Psoas muscle (tissue), 8 donors: ENCODE measurements around the gene CPTP. TPM values are rescaled to one million over a fixed set of nuclear protein-coding genes. Genes with fewer than 3 reads are reported as not detected.
"Not testable (repeated sequence)": the region's sequence is repeated elsewhere in the genome, so short reads cannot be mapped to it uniquely, and the experiment has no call there.

Experiments
- ATAC-seq, 4 donors: fragments of 200-7000 bp; cut with Tn5 transposase; one replicate each; pipeline ENCODE4 v1.9.1; 2020; ENCODE audit warnings: moderate library complexity in 3 of 4, mild to moderate bottlenecking in 2 of 4
- DNase-seq, 2 donors: peaks; one replicate each; pipeline ENCODE4 v3.0.0-alpha.2; 2020
- H3K27ac ChIP-seq: fragments of 200-600 bp; one replicate; pipeline ENCODE4 v1.8.0; 2022
- H3K27me3 ChIP-seq, 3 donors: fragments of 200-600 bp in 1 of 3; one replicate each; pipeline versions ENCODE4 v1.6.1 to v1.8.0; 2013 to 2022; ENCODE audit warnings: low read length in 2 of 3, mild to moderate bottlenecking in 2 of 3, moderate library complexity in 1 of 3; ENCODE audit not compliant: insufficient read depth in 3 of 3
- H3K36me3 ChIP-seq, 2 donors: fragments of 200-600 bp in 1 of 2; one replicate each; pipeline versions ENCODE4 v1.6.1 to v1.8.0; 2013 to 2022; ENCODE audit warnings: low read depth in 1 of 2, mild to moderate bottlenecking in 1 of 2, moderate library complexity in 1 of 2; ENCODE audit not compliant: insufficient read depth in 1 of 2
- H3K4me1 ChIP-seq: fragments of 200-600 bp; one replicate; pipeline ENCODE4 v1.8.0; 2022
- H3K4me3 ChIP-seq: fragments of 200-600 bp; one replicate; pipeline ENCODE4 v1.8.0; 2022; ENCODE audit warnings: mild to moderate bottlenecking
- H3K9me3 ChIP-seq: fragments of 200-600 bp; one replicate; pipeline ENCODE4 v1.8.0; 2022
- CTCF ChIP-seq: fragments of 200-600 bp; IDR thresholded peaks from one replicate; pipeline ENCODE4 v1.8.0; 2022; ENCODE audit warnings: antibody characterized with exemption
- WGBS, 3 donors: extraction: QIAGEN DNeasy Blood & Tissue Kit; methylation state at CpG; one replicate each; pipeline versions ENCODE4 v1.1.6 to v1.1.7; 2013; 5-methylcytosine and 5-hydroxymethylcytosine counted together
- intact Hi-C, 2 donors: fragments of 100-400 bp; cut with DNase I; formaldehyde crosslinking; loops; one replicate each; pipeline versions ENCODE4 v1.11.0 to v1.14.2; 2022
- polyA plus RNA-seq, 3 donors: library from polyadenylated mRNA; stranded (reverse); fragments of 200-250 nt; gene quantifications; one replicate each; pipeline ENCODE4 v1.2.3, GENCODE V29; 2013
- total RNA-seq, 4 donors: library from RNA; stranded (reverse); fragmentation: NEBNext Ultra II Directional in 2 of 4; extraction: Animal tissue kit (Norgen Biotek cat#: 25700) in 2 of 4; gene quantifications; one replicate each; pipeline versions ENCODE4 v1.2.1 to v1.2.4, GENCODE V29; 2021 to 2023
- donor health status: healthy with polysubstance abuse.
- donor health status: DM: no; HTN: no; CAD: no; lungs with moderate emphysema.
- donor health status: Bipolar disorder and iron deficiency.
- donor health status: healthy.
- donor health status: DM: yes; HTN: yes; CAD: no.
- donor health status: DM: no; HTN: no; CAD: no.
- donor health status: DM: no; HTN: no; CAD: no.
- donor health status: DM: yes; HTN: yes; CAD: no.

The CPTP gene
- total and polyA plus RNA-seq, 7 donors: 18.2 to 39.5 (median 31.3) TPM

GRCh38 chr1:1366699-1367066 lies 42.1 kb downstream of the CPTP start:
- intact Hi-C loops: no loop called here
- peaks cover 1% of the 10 kb centered on the region for H3K4me1 ChIP-seq

GRCh38 chr1:1367315-1367714 lies 42.7 kb downstream of the CPTP start:
- WGBS, 3 donors: 94 to 97% (median 96%) methylated on average over 5 of the region's 5 CpGs
- intact Hi-C loops: no loop called here
- Histone ChIP-seq H3K4me3 (no peak overlapping the region), H3K27ac (no peak overlapping the region), H3K27me3 (no peaks in the 10 kb centered on the region), H3K36me3 (no peaks in the 10 kb centered on the region), H3K9me3 (no peaks in the 10 kb centered on the region), H3K4me1 (peaks cover 7% of the 10 kb centered on the region)
- TF ChIP-seq CTCF: no peak
- no peak for DNase-seq
- ATAC-seq: no peak

More at GRCh38 chr1:1366699-1367066, 42.1 kb downstream of the CPTP start:
- H3K27ac ChIP-seq: no peak overlapping the region
- no peak for ATAC-seq
- no peak overlapping the region for H3K4me3 ChIP-seq
- 94 to 98% (median 97%) methylated on average over 3 of the region's 3 CpGs for WGBS, 3 donors
- no peak for DNase-seq
- TF ChIP-seq CTCF: no peak
- no peaks in the 10 kb centered on the region for H3K9me3 ChIP-seq
- H3K36me3 ChIP-seq: no peaks in the 10 kb centered on the region
- peaks cover 0 to 4% (median under 1%) of the 10 kb centered on the region in 3 donors for H3K27me3 ChIP-seq

- intact Hi-C loops, H3K4me3 ChIP-seq, H3K27ac ChIP-seq, H3K9me3 ChIP-seq, DNase-seq, H3K27me3 ChIP-seq, ATAC-seq: not testable (repeated sequence)
- WGBS, 3 donors: 90 to 93% (median 91%) methylated on average over 14 of the region's 14 CpGs
- H3K36me3 ChIP-seq: peaks cover 0 to 12% of the 10 kb centered on the region in 2 donors
- H3K4me1 ChIP-seq: peaks cover 26% of the 10 kb centered on the region
Measured at GRCh38 chr1:1370094-1370493, 45.5 kb downstream of the CPTP start.

GRCh38 chr1:1370771-1371300 lies 46.2 kb downstream of the CPTP start:
- Histone ChIP-seq H3K27me3 (no peaks in the 10 kb centered on the region), H3K4me3 (no peak overlapping the region), H3K27ac (no peak overlapping the region), H3K4me1 (peaks cover 28% of the 10 kb centered on the region), H3K9me3 (no peaks in the 10 kb centered on the region), H3K36me3 (peaks cover 0 to 12% of the 10 kb centered on the region in 2 donors)
- no peak for TF ChIP-seq CTCF
- ATAC-seq (no peak), DNase-seq (peak in 1 of 2 donors; percentile 53)
- intact Hi-C loops: no loop called here
- WGBS, 3 donors: 77 to 79% (median 78%) methylated on average over 16 of the region's 16 CpGs

GRCh38 chr1:1371364-1371745 lies 46.8 kb downstream of the CPTP start:
- intact Hi-C loops: no loop called here
- Histone ChIP-seq H3K4me1 (peaks cover 32% of the 10 kb centered on the region), H3K27me3 (no peaks in the 10 kb centered on the region), H3K4me3 (no peak overlapping the region), H3K27ac (no peak overlapping the region), H3K36me3 (peaks cover 0 to 12% of the 10 kb centered on the region in 2 donors), H3K9me3 (no peaks in the 10 kb centered on the region)
- no peak for ATAC-seq
- 46 to 61% (median 47%) methylated on average over 12 of the region's 12 CpGs for WGBS, 3 donors
- TF ChIP-seq CTCF: no peak
- peak in 1 of 2 donors; percentile 49 for DNase-seq
